ENCODE data around the gene ALG12. TPM values are rescaled to one million over a fixed set of nuclear protein-coding genes. Genes with fewer than 3 reads are reported as not detected.

Gene ALG12
- total and polyA plus RNA-seq, 2 of the 8 experiments (the other 6 are each of a cell fraction or from before 2014, with no cell fraction given): 13.4 to 22.5 TPM

DNA sequence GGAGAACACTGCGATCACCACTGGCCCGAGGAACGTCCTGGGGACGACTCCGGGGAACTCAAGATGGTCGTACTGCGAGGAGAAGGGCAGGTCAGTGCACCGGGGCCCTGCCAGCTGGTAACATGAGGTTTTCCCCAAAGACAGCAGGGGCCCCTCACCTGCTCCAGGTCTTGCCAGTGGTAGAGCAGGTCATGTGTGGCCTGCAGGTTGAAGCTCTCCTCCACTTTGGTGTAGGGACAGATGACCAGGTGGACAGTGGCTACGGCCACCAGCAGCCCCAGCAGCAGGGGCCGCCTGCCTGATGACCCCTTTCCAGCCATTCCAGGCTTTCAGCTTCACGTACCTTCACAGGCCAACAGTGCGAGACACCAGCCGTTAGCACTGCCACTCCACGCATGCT lies 4.8 kb downstream of the ALG12 start (continued):
- no peak for TF ChIP-seq SIN3A (conservative IDR thresholded peaks at IDR 0.05 in 1 of 2, IDR thresholded peaks at IDR 0.05 in 1 of 2; ENCODE audit: low read depth in 1 of 2, low read length in 2 of 2)
- TF ChIP-seq TBP (IDR thresholded peaks at IDR 0.05; ENCODE audit: low read depth, low read length): no peak

Data from H1 (cell line).